ENCODE measurements around the gene TWSG1. TPM values are rescaled to one million over a fixed set of nuclear protein-coding genes. Genes with fewer than 3 reads are reported as not detected.

TWSG1 gene
- total and polyA plus RNA-seq, 2 donors (not counting 3 experiments of a cell fraction or from before 2014, with no cell fraction given), result 52.4 to 57.4 TPM

- H3K27ac ChIP-seq (ENCODE audit: insufficient read depth, low read depth, low read length), result no peak overlapping the region
- H3K36me3 ChIP-seq (ENCODE audit: control insufficient read depth in 2 of 2, extremely low read depth in 1 of 2, insufficient read depth in 2 of 2, low read length in 2 of 2), result peaks cover 0 to 2% of the 10 kb centered on the region in 2 experiments
- H3K4me1 ChIP-seq (ENCODE audit: control insufficient read depth, extremely low read depth, insufficient read depth, low read length), result no peaks in the 10 kb centered on the region
- no peak overlapping the region for H3K4me3 ChIP-seq (replicated peaks in 1 of 3; ENCODE audit: insufficient read depth in 1 of 3, low read depth in 1 of 3, low read length in 3 of 3)
- no peaks in the 10 kb centered on the region for H3K27me3 ChIP-seq (ENCODE audit: control insufficient read depth in 2 of 2, insufficient read depth in 2 of 2, low read length in 2 of 2)
- H3K9me3 ChIP-seq (replicated peaks; ENCODE audit: control insufficient read depth, insufficient read depth, low read length), result no peaks in the 10 kb centered on the region
- DNase-seq (ENCODE audit: low read depth, low spot score) (no peak), FAIRE-seq (no peak)
- ChIA-PET POLR2A (no interaction called here), CTCF (no interaction called here)
- no peaks in the 10 kb centered on the region for H3K9me1 ChIP-seq (replicated peaks; ENCODE audit: control insufficient read depth, extremely low read depth, insufficient read depth, low read length)
- H4K20me1 ChIP-seq (replicated peaks; ENCODE audit: control insufficient read depth, extremely low read depth, insufficient read depth, low read length), result no peaks in the 10 kb centered on the region
- BruUV-seq (replicated peaks), result no TSS peak
- no peak overlapping the region for H2AFZ ChIP-seq (ENCODE audit: low read depth, low read length)
- no peaks in the 10 kb centered on the region for H3K79me2 ChIP-seq (ENCODE audit: control insufficient read depth, insufficient read depth, low read length)
- H3K4me2 ChIP-seq (ENCODE audit: insufficient read depth, low read length), result no peak overlapping the region
- dilution Hi-C loops (cut with MboI; ENCODE audit: extremely low pct_ligation_motif_present, low sequenced_read_pairs) (no loop called here), intact Hi-C loops (cut with micrococcal nuclease) (no loop called here)
- TF ChIP-seq POLR2A (IDR thresholded peaks at IDR 0.05; ENCODE audit: low read depth, low read length), result no peak
- TF ChIP-seq MAX (IDR thresholded peaks at IDR 0.05; ENCODE audit: insufficient read depth, insufficient read length), result no peak
- TF ChIP-seq MYC (IDR thresholded peaks at IDR 0.05; ENCODE audit: low read depth, low read length), result no peak
- TF ChIP-seq POLR2AphosphoS5 (IDR thresholded peaks at IDR 0.05; ENCODE audit: insufficient read depth, low read depth, low read length), result no peak
- no peak for TF ChIP-seq CTCF (IDR thresholded peaks at IDR 0.05; ENCODE audit: extremely low read depth in 1 of 2, insufficient read depth in 1 of 2, low read depth in 1 of 2, low read length in 2 of 2)
- TF ChIP-seq EZH2 (IDR thresholded peaks at IDR 0.05; ENCODE audit: borderline replicate concordance, low read depth, low read length, severe bottlenecking), result no peak
- TF ChIP-seq FOS (IDR thresholded peaks at IDR 0.05; ENCODE audit: borderline replicate concordance, insufficient read depth, low read length), result no peak
- TF ChIP-seq JUN (IDR thresholded peaks at IDR 0.05; ENCODE audit: borderline replicate concordance, insufficient read depth, insufficient read length, low read depth), result no peak
- no peak for TF ChIP-seq GATA2 (IDR thresholded peaks at IDR 0.05; ENCODE audit: insufficient read depth, insufficient read length, low read depth, low read length)
- no peak overlapping the region for H3K9ac ChIP-seq (replicated peaks; ENCODE audit: extremely low read depth, insufficient read depth, low read length)
These were observed 52.3 kb downstream of the TWSG1 start for GRCh38 chr18:9386879-9387278.
